GM12872 (cell line): ENCODE data around the gene ADAMTS2.

ENCODE experiments used
- TF ChIP-seq, protein P1 (sequence below): IDR thresholded peaks from 3 replicates; pipeline ENCODE4 v1.5.1; 2011; ENCODE audit warnings: low read depth, mild to moderate bottlenecking, low read length, moderate library complexity; ENCODE audit not compliant: insufficient read depth

The ADAMTS2 gene

DNA sequence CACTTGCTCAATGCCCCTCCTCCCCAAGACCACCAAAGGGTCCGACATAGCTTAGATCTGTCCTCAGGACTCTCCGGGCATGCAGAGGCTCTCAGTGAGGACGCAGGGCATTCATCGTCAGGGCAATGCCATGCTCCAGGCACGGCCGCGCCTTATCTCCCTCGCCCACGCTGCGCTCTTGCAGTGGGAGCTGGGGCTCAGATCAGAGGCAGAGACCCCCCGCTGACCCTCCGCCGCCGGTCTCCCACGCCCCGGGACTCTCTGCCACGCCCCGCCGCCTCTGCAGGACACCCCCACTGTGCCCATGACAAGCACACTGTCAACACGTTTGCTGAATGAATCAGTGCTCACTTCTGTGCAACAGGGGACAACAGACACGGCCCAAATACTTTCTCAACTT, 140.7 kb downstream of the ADAMTS2 start:
- TF ChIP-seq, protein P1, sequence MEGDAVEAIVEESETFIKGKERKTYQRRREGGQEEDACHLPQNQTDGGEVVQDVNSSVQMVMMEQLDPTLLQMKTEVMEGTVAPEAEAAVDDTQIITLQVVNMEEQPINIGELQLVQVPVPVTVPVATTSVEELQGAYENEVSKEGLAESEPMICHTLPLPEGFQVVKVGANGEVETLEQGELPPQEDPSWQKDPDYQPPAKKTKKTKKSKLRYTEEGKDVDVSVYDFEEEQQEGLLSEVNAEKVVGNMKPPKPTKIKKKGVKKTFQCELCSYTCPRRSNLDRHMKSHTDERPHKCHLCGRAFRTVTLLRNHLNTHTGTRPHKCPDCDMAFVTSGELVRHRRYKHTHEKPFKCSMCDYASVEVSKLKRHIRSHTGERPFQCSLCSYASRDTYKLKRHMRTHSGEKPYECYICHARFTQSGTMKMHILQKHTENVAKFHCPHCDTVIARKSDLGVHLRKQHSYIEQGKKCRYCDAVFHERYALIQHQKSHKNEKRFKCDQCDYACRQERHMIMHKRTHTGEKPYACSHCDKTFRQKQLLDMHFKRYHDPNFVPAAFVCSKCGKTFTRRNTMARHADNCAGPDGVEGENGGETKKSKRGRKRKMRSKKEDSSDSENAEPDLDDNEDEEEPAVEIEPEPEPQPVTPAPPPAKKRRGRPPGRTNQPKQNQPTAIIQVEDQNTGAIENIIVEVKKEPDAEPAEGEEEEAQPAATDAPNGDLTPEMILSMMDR, result no peak

- TF ChIP-seq, protein P1, result no peak
These were observed 142.0 kb downstream of the ADAMTS2 start for GRCh38 chr5:179203248-179203647.

- TF ChIP-seq, protein P1, result no peak
These were observed 143.3 kb downstream of the ADAMTS2 start for GRCh38 chr5:179201986-179202385.

GRCh38 chr5:179199246-179199645, 146.0 kb downstream of the ADAMTS2 start:
- TF ChIP-seq, protein P1, result no peak

- TF ChIP-seq, protein P1, result no peak
These were observed 146.4 kb downstream of the ADAMTS2 start for GRCh38 chr5:179198825-179199224.

DNA sequence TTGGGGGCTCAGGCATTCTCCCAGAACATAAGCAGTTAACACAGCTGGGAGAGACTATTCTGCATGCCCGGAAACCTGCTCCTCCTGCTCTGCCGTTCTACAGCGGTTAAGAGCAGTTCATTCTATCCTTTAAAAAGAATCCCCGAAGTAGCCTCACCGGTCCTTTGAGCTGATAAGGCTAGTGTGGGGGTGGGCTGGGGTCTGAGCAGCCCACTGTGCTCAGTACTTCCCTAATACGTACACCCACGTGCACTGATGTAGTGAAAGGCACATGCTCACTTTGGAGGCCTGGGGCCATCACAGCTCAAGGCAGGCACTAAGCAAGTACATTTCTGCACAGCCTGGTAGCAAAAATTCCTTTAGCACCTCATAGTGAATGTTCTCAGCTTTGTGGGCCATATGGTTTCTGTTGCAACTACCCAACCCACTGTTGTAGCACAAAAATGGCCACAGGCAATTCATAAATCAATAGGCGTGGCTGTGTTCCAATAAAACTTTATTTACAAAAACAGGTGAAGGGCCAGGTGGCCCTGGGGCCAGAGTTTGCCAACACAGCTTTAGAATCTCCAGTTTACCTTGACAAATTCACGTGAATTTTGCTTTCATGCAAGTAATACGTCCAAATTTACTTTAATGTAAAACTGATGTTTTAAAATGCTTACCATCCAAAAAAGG, 148.7 kb downstream of the ADAMTS2 start:
- TF ChIP-seq, protein P1, result no peak

- TF ChIP-seq, protein P1, result no peak
These were observed 149.5 kb downstream of the ADAMTS2 start for GRCh38 chr5:179195561-179196404.
